NCI-H446 (cell line): ENCODE results near the gene PI4KB.

Experiments
- DNase-seq, 2 experiments: peaks; one replicate each; lab custom pipeline; 2025; lab: John Stamatoyannopoulos, UW

Gene PI4KB

GRCh38 chr1:151346082-151346768 lies 19.0 kb upstream of the PI4KB start:
- DNase-seq = no peak

GRCh38 chr1:151344291-151344690 lies 17.1 kb upstream of the PI4KB start:
- DNase-seq = no peak

- no peak for DNase-seq
Observed at GRCh38 chr1:151343587-151343986, 16.4 kb upstream of the PI4KB start.

- no peak for DNase-seq
Observed at GRCh38 chr1:151342569-151342968, 15.4 kb upstream of the PI4KB start.

GRCh38 chr1:151342021-151342420 lies 14.8 kb upstream of the PI4KB start:
- no peak for DNase-seq

GRCh38 chr1:151340870-151341754 lies 13.9 kb upstream of the PI4KB start:
- DNase-seq = peak; percentile 56 to 81

- DNase-seq = no peak
Observed at GRCh38 chr1:151336556-151336955, 9.3 kb upstream of the PI4KB start.

GRCh38 chr1:151334822-151335221 lies 7.6 kb upstream of the PI4KB start:
- no peak for DNase-seq

- peak in 1 of 2 experiments; percentile 49 for DNase-seq
Observed at GRCh38 chr1:151327903-151328674, 873 bp upstream of the PI4KB start.

GRCh38 chr1:151326619-151327222 lies 495 bp downstream of the PI4KB start:
- DNase-seq = no peak

- DNase-seq = no peak
Observed at GRCh38 chr1:151325646-151326429, 1.4 kb downstream of the PI4KB start.

GRCh38 chr1:151325231-151325630 lies 2.0 kb downstream of the PI4KB start:
- DNase-seq = no peak

- DNase-seq = no peak
Observed at GRCh38 chr1:151324390-151324930, 2.8 kb downstream of the PI4KB start.

GRCh38 chr1:151318975-151319374 lies 8.2 kb downstream of the PI4KB start:
- DNase-seq = no peak

- DNase-seq = no peak
Observed at GRCh38 chr1:151315565-151316235, 11.5 kb downstream of the PI4KB start.

- DNase-seq = no peak
Observed at GRCh38 chr1:151314137-151314875, 12.9 kb downstream of the PI4KB start.

- no peak for DNase-seq
Observed at GRCh38 chr1:151313501-151313900, 13.7 kb downstream of the PI4KB start.

- DNase-seq = no peak
Observed at GRCh38 chr1:151312826-151313225, 14.4 kb downstream of the PI4KB start.

GRCh38 chr1:151312411-151312810 lies 14.8 kb downstream of the PI4KB start:
- no peak for DNase-seq
